Endothelial cell of umbilical vein (primary cell): ENCODE results near the gene DRICH1. TPM values are rescaled to one million over a fixed set of nuclear protein-coding genes. Genes with fewer than 3 reads are reported as not detected.

ENCODE experiments used
- BruUV-seq: library from RNA; stranded (reverse); fragments of 400-500 nt; replicated peaks from 2 replicates; lab custom pipeline; 2021; lab: Mats Ljungman, UMichigan
- CTCF ChIA-PET: fragments of 300-600, 350-600 bp; sonication (Branson Sonifier 250); formaldehyde crosslinking; loops from one replicate; lab custom pipeline; 2021; ENCODE audit warnings: antibody characterized with exemption, inconsistent platforms; lab: Charles Lee
- POLR2A ChIA-PET: fragments of 300-600, 350-600 bp; sonication (Branson Sonifier 250); formaldehyde crosslinking; loops from one replicate; lab custom pipeline; 2021; ENCODE audit warnings: antibody characterized with exemption, inconsistent platforms; lab: Charles Lee
- DNase-seq: peaks from one replicate; pipeline ENCODE4 v3.0.0-alpha.2; 2011; ENCODE audit warnings: low read depth, low spot score
- FAIRE-seq: peaks from 2 replicates; lab custom pipeline; 2011; peaks lifted over from hg19 to GRCh38; lab: Jason Lieb, UNC
- H2AFZ ChIP-seq: 2 replicates; pipeline ENCODE4 v1.6.0; 2012; ENCODE audit warnings: low read depth, low read length, control low read depth, inconsistent platforms
- H3K27ac ChIP-seq: 2 replicates; pipeline ENCODE4 v1.5.1; 2011; ENCODE audit warnings: low read depth, mild to moderate bottlenecking, control low read depth, low read length, moderate library complexity; ENCODE audit not compliant: insufficient read depth
- H3K27me3 ChIP-seq, 2 experiments: 2 replicates each; pipeline versions ENCODE4 v1.6.0 to v1.6.1; 2011; ENCODE audit warnings: low read length in 2 of 2, mixed read lengths in 1 of 2; ENCODE audit not compliant: control insufficient read depth in 2 of 2, insufficient read depth in 2 of 2
- H3K36me3 ChIP-seq, 2 experiments: 2 replicates in 1 of 2; 3 replicates in 1 of 2; pipeline ENCODE4 v1.5.1; 2011; ENCODE audit warnings: low read length in 2 of 2, mild to moderate bottlenecking in 1 of 2, moderate library complexity in 1 of 2; ENCODE audit not compliant: control insufficient read depth in 2 of 2, insufficient read depth in 2 of 2; ENCODE audit errors: extremely low read depth in 1 of 2
- H3K4me1 ChIP-seq: 3 replicates; pipeline ENCODE4 v1.5.1; 2011; ENCODE audit warnings: mild to moderate bottlenecking, low read length; ENCODE audit not compliant: control insufficient read depth, insufficient read depth; ENCODE audit errors: extremely low read depth
- H3K4me2 ChIP-seq: 2 replicates; pipeline ENCODE4 v1.6.1; 2011; ENCODE audit warnings: low read length, control low read depth, mixed read lengths; ENCODE audit not compliant: insufficient read depth
- H3K4me3 ChIP-seq, 3 experiments: fragments of 200-600 bp in 1 of 3; sonication (generic), shearing (Covaris generic) in 1 of 3; replicated peaks in 1 of 3; 2 replicates each; pipeline ENCODE4 v1.5.1; 2011 to 2016; ENCODE audit warnings: control low read depth in 3 of 3, low read length in 3 of 3, mild to moderate bottlenecking in 2 of 3, inconsistent platforms in 1 of 3, low read depth in 1 of 3, moderate library complexity in 1 of 3; ENCODE audit not compliant: insufficient read depth in 1 of 3
- H3K79me2 ChIP-seq: 2 replicates; pipeline ENCODE4 v1.6.0; 2012; ENCODE audit warnings: low read length, inconsistent platforms; ENCODE audit not compliant: control insufficient read depth, insufficient read depth
- H3K9ac ChIP-seq: replicated peaks from 2 replicates; pipeline ENCODE3; 2011; ENCODE audit warnings: low read length, control low read depth; ENCODE audit not compliant: insufficient read depth; ENCODE audit errors: extremely low read depth
- H3K9me1 ChIP-seq: replicated peaks from 3 replicates; pipeline ENCODE4 v1.6.0; 2011; ENCODE audit warnings: mild to moderate bottlenecking, low read length; ENCODE audit not compliant: control insufficient read depth, insufficient read depth; ENCODE audit errors: extremely low read depth
- H3K9me3 ChIP-seq: replicated peaks from 2 replicates; pipeline ENCODE4 v1.5.1; 2012; ENCODE audit warnings: low read length, inconsistent platforms; ENCODE audit not compliant: control insufficient read depth, insufficient read depth
- H4K20me1 ChIP-seq: replicated peaks from 2 replicates; pipeline ENCODE3; 2011; ENCODE audit warnings: mild to moderate bottlenecking, low read length; ENCODE audit not compliant: control insufficient read depth, insufficient read depth; ENCODE audit errors: extremely low read depth
- EZH2 ChIP-seq: IDR thresholded peaks from 2 replicates; pipeline ENCODE4 v1.6.1; 2012; ENCODE audit warnings: borderline replicate concordance, low read depth, mild to moderate bottlenecking, moderate library complexity, low read length, inconsistent platforms; ENCODE audit not compliant: severe bottlenecking
- FOS ChIP-seq: IDR thresholded peaks from 2 replicates; pipeline ENCODE4 v1.6.1; 2011; ENCODE audit warnings: mild to moderate bottlenecking, low read length, moderate library complexity, borderline replicate concordance; ENCODE audit not compliant: insufficient read depth
- GATA2 ChIP-seq: IDR thresholded peaks from 2 replicates; pipeline ENCODE4 v1.7.0; 2011; ENCODE audit warnings: low read depth, mild to moderate bottlenecking, moderate library complexity, mixed read lengths, low read length; ENCODE audit not compliant: insufficient read length, insufficient read depth
- JUN ChIP-seq: IDR thresholded peaks from 2 replicates; pipeline ENCODE4 v1.6.1; 2011; ENCODE audit warnings: borderline replicate concordance, low read depth; ENCODE audit not compliant: insufficient read length, insufficient read depth
- MAX ChIP-seq: IDR thresholded peaks from 2 replicates; pipeline ENCODE4 v1.6.1; 2011; ENCODE audit not compliant: insufficient read depth, insufficient read length
- MYC ChIP-seq: IDR thresholded peaks from one replicate; pipeline ENCODE4 v1.6.1; 2011; ENCODE audit warnings: mild to moderate bottlenecking, low read depth, low read length
- POLR2A ChIP-seq: IDR thresholded peaks from 2 replicates; pipeline ENCODE4 v1.6.1; 2012; ENCODE audit warnings: low read depth, mild to moderate bottlenecking, control low read depth, low read length
- POLR2AphosphoS5 ChIP-seq: IDR thresholded peaks from 2 replicates; pipeline ENCODE4 v1.6.1; 2012; ENCODE audit warnings: low read depth, mild to moderate bottlenecking, control low read depth, low read length, moderate library complexity; ENCODE audit not compliant: insufficient read depth
- dilution Hi-C: fragments of 300-500 bp; cut with MboI; formaldehyde crosslinking; loops from one replicate; pipeline ENCODE4 v1.15.0; 2019; ENCODE audit warnings: low sequenced_read_pairs; ENCODE audit not compliant: extremely low pct_ligation_motif_present
- intact Hi-C: fragments of 100-400 bp; cut with micrococcal nuclease; formaldehyde crosslinking; loops from one replicate; pipeline ENCODE4 v1.10.0; 2022
- polyA plus RNA-seq, 4 experiments: library from polyadenylated mRNA; depleted of rRNA in 3 of 4; stranded (reverse) in 3 of 4; unstranded in 1 of 4; fragments of >200 nt; gene quantifications; 2 replicates each; pipeline versions ENCODE4 v1.2.1 to v1.2.3, GENCODE V29; 2011 to 2012; ENCODE audit warnings: missing spikeins in 1 of 4
- total RNA-seq: library from RNA; stranded (reverse); gene quantifications from 2 replicates; pipeline ENCODE4 v1.2.3, GENCODE V29; 2021
- TF ChIP-seq, protein P1 (sequence below), 2 donors: IDR thresholded peaks; 1 replicate in 1 of 2; 2 replicates in 1 of 2; pipeline ENCODE4 v1.5.1; 2011; ENCODE audit warnings: low read length in 2 of 2, mild to moderate bottlenecking in 2 of 2, moderate library complexity in 2 of 2, control low read depth in 1 of 2, inconsistent platforms in 1 of 2, low read depth in 1 of 2; ENCODE audit not compliant: insufficient read depth in 1 of 2; ENCODE audit errors: extremely low read depth in 1 of 2

The DRICH1 gene
- total and polyA plus RNA-seq, 2 donors (not counting 3 experiments of a cell fraction or from before 2014, with no cell fraction given): 0.25 TPM; not detected in 1

GRCh38 chr22:23639661-23640060 is 7.5 kb upstream of the DRICH1 start:
- Histone ChIP-seq H3K4me3 (no peak overlapping the region), H4K20me1 (no peaks in the 10 kb centered on the region), H3K79me2 (no peaks in the 10 kb centered on the region), H3K36me3 (no peaks in the 10 kb centered on the region), H2AFZ (no peak overlapping the region), H3K9me3 (no peaks in the 10 kb centered on the region), H3K4me1 (no peaks in the 10 kb centered on the region), H3K9ac (no peak overlapping the region), H3K27ac (no peak overlapping the region), H3K27me3 (no peaks in the 10 kb centered on the region), H3K4me2 (no peak overlapping the region), H3K9me1 (no peaks in the 10 kb centered on the region)
- POLR2A ChIA-PET: no interaction called here
- TF ChIP-seq, protein P1, sequence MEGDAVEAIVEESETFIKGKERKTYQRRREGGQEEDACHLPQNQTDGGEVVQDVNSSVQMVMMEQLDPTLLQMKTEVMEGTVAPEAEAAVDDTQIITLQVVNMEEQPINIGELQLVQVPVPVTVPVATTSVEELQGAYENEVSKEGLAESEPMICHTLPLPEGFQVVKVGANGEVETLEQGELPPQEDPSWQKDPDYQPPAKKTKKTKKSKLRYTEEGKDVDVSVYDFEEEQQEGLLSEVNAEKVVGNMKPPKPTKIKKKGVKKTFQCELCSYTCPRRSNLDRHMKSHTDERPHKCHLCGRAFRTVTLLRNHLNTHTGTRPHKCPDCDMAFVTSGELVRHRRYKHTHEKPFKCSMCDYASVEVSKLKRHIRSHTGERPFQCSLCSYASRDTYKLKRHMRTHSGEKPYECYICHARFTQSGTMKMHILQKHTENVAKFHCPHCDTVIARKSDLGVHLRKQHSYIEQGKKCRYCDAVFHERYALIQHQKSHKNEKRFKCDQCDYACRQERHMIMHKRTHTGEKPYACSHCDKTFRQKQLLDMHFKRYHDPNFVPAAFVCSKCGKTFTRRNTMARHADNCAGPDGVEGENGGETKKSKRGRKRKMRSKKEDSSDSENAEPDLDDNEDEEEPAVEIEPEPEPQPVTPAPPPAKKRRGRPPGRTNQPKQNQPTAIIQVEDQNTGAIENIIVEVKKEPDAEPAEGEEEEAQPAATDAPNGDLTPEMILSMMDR (IDR thresholded peaks at IDR 0.05; ENCODE audit: extremely low read depth in 1 of 2, insufficient read depth in 1 of 2, low read depth in 1 of 2, low read length in 2 of 2): no peak
- TF ChIP-seq POLR2A (no peak), JUN (no peak), GATA2 (no peak), MAX (no peak), EZH2 (no peak), FOS (no peak), POLR2AphosphoS5 (no peak), MYC (no peak)
- intact Hi-C loops: no loop called here
- DNase-seq: no peak
- FAIRE-seq: no peak
- CTCF ChIA-PET: no interaction called here
- dilution Hi-C loops: no loop called here
- BruUV-seq: no TSS peak
